Osteoblast (primary cell): ENCODE data around the gene FAM167B. TPM values are rescaled to one million over a fixed set of nuclear protein-coding genes. Genes with fewer than 3 reads are reported as not detected.

Experiments used
- DNase-seq: peaks from one replicate; pipeline ENCODE4 v3.0.0; 2011; ENCODE audit warnings: low spot score, mixed read lengths; ENCODE audit not compliant: insufficient read length; ENCODE audit errors: missing footprints
- H2AFZ ChIP-seq: 2 replicates; pipeline ENCODE4 v1.6.0; 2011; ENCODE audit warnings: mild to moderate bottlenecking, low read length
- H3K27ac ChIP-seq: 2 replicates; pipeline ENCODE4 v1.5.1; 2011; ENCODE audit warnings: mild to moderate bottlenecking, low read depth, low read length, moderate library complexity
- H3K27me3 ChIP-seq: 2 replicates; pipeline ENCODE4 v1.6.0; 2012; ENCODE audit warnings: mild to moderate bottlenecking, control low read depth, inconsistent platforms, low read length, moderate library complexity; ENCODE audit not compliant: insufficient read depth
- H3K36me3 ChIP-seq: 2 replicates; pipeline ENCODE4 v1.5.1; 2011; ENCODE audit warnings: mild to moderate bottlenecking, low read length, control low read depth, moderate library complexity; ENCODE audit not compliant: insufficient read depth
- H3K4me1 ChIP-seq: 2 replicates; pipeline ENCODE4 v1.5.1; 2011; ENCODE audit warnings: mild to moderate bottlenecking, low read length, control low read depth, moderate library complexity; ENCODE audit not compliant: insufficient read depth
- H3K4me2 ChIP-seq: 2 replicates; pipeline ENCODE4 v1.6.0; 2011; ENCODE audit warnings: mild to moderate bottlenecking, low read length; ENCODE audit not compliant: insufficient read depth
- H3K4me3 ChIP-seq: fragments of 200-600 bp; sonication (generic); 3 replicates; pipeline ENCODE4 v1.5.1; 2012; ENCODE audit warnings: mild to moderate bottlenecking, low read length, inconsistent platforms; ENCODE audit not compliant: insufficient read depth
- H3K79me2 ChIP-seq: 2 replicates; pipeline ENCODE4 v1.6.0; 2012; ENCODE audit warnings: mild to moderate bottlenecking, low read length, control low read depth, inconsistent platforms; ENCODE audit not compliant: insufficient read depth
- H3K9me3 ChIP-seq: 2 replicates; pipeline ENCODE4 v1.5.1; 2011; ENCODE audit warnings: low read depth, low read length, control low read depth
- H4K20me1 ChIP-seq: 2 replicates; pipeline ENCODE4 v1.6.0; 2012; ENCODE audit warnings: mild to moderate bottlenecking, low read length, control low read depth; ENCODE audit not compliant: insufficient read depth
- total RNA-seq: library from RNA; depleted of rRNA; stranded (reverse); fragments of >200 nt; gene quantifications from 2 replicates; pipeline ENCODE4 v1.2.3, GENCODE V29; 2012
- TF ChIP-seq, protein P1 (sequence below): IDR thresholded peaks from 2 replicates; pipeline ENCODE4 v1.5.1; 2011; ENCODE audit warnings: mild to moderate bottlenecking, low read depth, low read length, moderate library complexity; ENCODE audit errors: extremely low read depth

FAM167B gene
- total RNA-seq, 1 donor, result 2.5 TPM

DNA sequence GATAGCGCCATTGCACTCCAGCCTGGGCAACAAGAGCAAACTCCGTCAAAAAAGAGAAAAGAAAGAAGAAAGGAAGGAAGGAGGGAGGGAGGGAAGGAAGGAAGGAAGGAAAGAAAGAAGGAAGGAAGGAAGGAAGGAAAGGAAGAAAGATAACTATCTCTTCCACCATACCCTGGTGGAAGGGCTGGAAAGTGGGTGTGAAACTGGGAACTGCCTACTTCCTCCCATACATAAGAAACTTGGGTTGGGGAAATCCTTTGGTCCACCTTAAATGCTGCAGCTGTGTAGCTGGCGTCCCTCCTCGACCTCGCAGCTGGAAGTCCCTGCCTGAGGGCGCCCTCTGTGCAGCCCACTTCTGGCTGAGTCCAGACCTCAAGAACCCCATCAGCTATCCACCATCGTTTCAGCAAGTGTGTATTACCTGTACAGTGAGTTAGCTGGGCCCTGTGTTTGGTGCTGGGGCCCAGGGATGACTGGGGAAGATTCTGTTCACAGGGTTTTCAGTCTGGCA, 4.6 kb upstream of the FAM167B start:
- H3K27me3 ChIP-seq, result no peaks in the 10 kb centered on the region
- TF ChIP-seq, protein P1, sequence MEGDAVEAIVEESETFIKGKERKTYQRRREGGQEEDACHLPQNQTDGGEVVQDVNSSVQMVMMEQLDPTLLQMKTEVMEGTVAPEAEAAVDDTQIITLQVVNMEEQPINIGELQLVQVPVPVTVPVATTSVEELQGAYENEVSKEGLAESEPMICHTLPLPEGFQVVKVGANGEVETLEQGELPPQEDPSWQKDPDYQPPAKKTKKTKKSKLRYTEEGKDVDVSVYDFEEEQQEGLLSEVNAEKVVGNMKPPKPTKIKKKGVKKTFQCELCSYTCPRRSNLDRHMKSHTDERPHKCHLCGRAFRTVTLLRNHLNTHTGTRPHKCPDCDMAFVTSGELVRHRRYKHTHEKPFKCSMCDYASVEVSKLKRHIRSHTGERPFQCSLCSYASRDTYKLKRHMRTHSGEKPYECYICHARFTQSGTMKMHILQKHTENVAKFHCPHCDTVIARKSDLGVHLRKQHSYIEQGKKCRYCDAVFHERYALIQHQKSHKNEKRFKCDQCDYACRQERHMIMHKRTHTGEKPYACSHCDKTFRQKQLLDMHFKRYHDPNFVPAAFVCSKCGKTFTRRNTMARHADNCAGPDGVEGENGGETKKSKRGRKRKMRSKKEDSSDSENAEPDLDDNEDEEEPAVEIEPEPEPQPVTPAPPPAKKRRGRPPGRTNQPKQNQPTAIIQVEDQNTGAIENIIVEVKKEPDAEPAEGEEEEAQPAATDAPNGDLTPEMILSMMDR, result no peak
- no peaks in the 10 kb centered on the region for H4K20me1 ChIP-seq
- H3K4me2 ChIP-seq, result no peak overlapping the region
- H2AFZ ChIP-seq, result peak overlapping the region; percentile 42
- no peak overlapping the region for H3K27ac ChIP-seq
- H3K4me1 ChIP-seq, result peaks cover 16% of the 10 kb centered on the region
- no peaks in the 10 kb centered on the region for H3K9me3 ChIP-seq
- no peaks in the 10 kb centered on the region for H3K79me2 ChIP-seq
- H3K36me3 ChIP-seq, result no peaks in the 10 kb centered on the region
- H3K4me3 ChIP-seq, result no peak overlapping the region
- peak; percentile 68 for DNase-seq

DNA sequence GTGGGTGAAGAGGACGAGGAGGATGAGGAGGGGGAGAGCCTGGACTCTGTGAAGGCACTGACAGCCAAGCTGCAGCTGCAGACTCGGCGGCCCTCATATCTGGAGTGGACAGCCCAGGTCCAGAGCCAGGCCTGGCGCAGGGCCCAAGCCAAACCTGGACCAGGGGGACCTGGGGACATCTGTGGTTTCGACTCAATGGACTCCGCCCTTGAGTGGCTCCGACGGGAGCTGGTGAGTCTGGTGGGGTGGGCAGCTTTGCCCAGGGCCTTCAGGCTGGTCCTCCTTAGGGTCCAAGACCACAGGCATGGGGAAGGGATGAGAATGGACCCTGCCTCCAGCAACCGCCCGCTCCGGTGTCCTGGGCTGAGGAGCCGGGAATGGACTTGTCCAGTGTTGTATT, 430 bp downstream of the FAM167B start:
- Histone ChIP-seq H2AFZ (peak overlapping the region; percentile 36), H4K20me1 (no peaks in the 10 kb centered on the region), H3K4me3 (no peak overlapping the region), H3K36me3 (no peaks in the 10 kb centered on the region), H3K4me1 (peaks cover 18% of the 10 kb centered on the region), H3K9me3 (no peaks in the 10 kb centered on the region), H3K27me3 (peaks cover under 1% of the 10 kb centered on the region), H3K27ac (peak overlapping the region; percentile 65), H3K79me2 (no peaks in the 10 kb centered on the region), H3K4me2 (no peak overlapping the region)
- TF ChIP-seq, protein P1, result no peak
- DNase-seq, result no peak

DNA sequence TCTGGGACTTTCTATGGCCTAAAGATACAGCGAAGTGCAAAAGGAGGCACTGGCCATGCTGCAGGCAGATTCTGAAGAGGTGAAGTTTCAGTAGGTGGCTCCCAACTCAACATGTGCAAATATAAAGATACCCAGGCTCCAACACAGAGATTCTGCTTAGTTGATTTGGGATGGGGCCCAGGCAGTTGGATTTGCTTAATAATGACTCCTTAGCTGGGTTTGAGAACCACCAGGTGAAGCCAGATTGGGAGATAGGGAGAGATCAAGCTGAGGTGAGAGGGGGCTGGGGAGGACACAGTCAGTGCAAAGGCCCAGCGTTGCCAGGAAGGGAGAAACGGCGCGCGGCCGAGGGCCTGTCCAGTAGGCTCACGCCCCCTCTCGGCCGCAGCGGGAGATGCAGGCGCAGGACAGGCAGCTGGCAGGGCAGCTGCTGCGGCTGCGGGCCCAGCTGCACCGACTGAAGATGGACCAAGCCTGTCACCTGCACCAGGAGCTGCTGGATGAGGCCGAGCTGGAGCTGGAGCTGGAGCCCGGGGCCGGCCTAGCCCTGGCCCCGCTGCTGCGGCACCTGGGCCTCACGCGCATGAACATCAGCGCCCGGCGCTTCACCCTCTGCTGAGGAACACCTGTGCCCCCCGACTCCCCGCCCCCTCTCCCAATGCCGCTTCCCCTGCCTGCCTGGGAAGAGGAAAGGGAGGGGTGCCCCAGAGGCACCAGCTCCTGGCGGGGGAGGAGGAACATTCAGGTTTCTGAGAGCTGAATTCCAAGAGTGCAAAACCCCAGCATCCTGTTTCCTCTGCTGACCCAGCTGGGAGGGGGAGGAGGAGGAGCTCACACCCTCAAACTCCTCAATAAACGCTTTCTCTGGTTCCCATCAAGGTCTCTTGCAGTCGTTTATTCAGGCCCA, 1.2 kb downstream of the FAM167B start:
- Histone ChIP-seq H3K27me3 (peaks cover 4% of the 10 kb centered on the region), H3K79me2 (no peaks in the 10 kb centered on the region), H4K20me1 (no peaks in the 10 kb centered on the region), H2AFZ (peak overlapping the region; percentile 11), H3K9me3 (no peaks in the 10 kb centered on the region), H3K27ac (no peak overlapping the region), H3K36me3 (no peaks in the 10 kb centered on the region), H3K4me2 (peak overlapping the region; percentile 62), H3K4me1 (peaks cover 18% of the 10 kb centered on the region), H3K4me3 (peak overlapping the region; percentile 35)
- TF ChIP-seq, protein P1, result peak; percentile 71
- DNase-seq, result peak; percentile 95

DNA sequence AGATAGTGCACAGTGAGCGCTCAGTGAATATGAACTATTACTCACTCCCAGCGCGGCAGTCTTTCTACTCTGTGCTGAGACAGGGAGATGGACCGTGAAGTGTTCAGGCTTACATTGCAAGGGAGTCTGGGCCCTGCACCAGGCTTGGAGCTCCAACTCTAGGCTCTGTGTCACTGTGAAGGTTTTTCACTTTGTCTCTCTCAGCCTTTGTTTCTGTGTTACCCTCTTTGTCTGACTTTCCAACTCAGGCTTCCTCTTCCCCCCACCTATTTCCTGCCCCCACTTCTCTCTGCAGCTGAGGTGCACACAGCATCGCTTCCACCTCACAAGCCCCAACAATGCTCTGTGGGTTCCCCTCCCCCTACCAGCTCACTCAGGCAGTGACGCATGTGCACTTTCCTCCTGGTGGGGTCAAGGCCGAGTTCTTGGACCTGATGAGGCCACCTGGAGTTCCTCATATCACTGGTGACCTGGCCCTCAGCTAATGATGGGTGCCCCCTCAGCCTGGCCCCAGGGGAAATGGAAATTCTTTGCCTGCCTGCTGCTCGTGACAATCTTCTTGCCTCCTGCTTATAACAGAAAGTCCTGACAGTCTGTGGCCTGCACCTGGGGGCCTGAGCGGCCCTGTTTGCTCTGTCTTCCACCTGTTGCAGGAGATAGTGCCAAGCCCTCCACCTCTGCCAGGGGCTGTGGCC, 3.0 kb downstream of the FAM167B start:
- Histone ChIP-seq H3K36me3 (no peaks in the 10 kb centered on the region), H3K79me2 (no peaks in the 10 kb centered on the region), H3K4me1 (peaks cover 18% of the 10 kb centered on the region), H4K20me1 (no peaks in the 10 kb centered on the region), H3K4me3 (no peak overlapping the region), H2AFZ (no peak overlapping the region), H3K27me3 (peaks cover 4% of the 10 kb centered on the region), H3K9me3 (no peaks in the 10 kb centered on the region), H3K27ac (no peak overlapping the region), H3K4me2 (no peak overlapping the region)
- TF ChIP-seq, protein P1, result no peak
- DNase-seq, result no peak
